RPMI7951 (cell line): Measurements from ENCODE around the gene FLRT2. TPM values are rescaled to one million over a fixed set of nuclear protein-coding genes. Genes with fewer than 3 reads are reported as not detected.

Experiments
- DNase-seq: peaks from one replicate; pipeline ENCODE4 v3.0.0-alpha.2; 2012; ENCODE audit warnings: low read depth
- total RNA-seq: library from RNA; depleted of rRNA; stranded (reverse); fragments of >200 nt; shearing (Covaris generic); gene quantifications from 2 replicates; pipeline ENCODE4 v1.2.3, GENCODE V29; 2014

Gene FLRT2
- total RNA-seq, 1 experiment from 2014 or later, result 5.2 TPM

DNA sequence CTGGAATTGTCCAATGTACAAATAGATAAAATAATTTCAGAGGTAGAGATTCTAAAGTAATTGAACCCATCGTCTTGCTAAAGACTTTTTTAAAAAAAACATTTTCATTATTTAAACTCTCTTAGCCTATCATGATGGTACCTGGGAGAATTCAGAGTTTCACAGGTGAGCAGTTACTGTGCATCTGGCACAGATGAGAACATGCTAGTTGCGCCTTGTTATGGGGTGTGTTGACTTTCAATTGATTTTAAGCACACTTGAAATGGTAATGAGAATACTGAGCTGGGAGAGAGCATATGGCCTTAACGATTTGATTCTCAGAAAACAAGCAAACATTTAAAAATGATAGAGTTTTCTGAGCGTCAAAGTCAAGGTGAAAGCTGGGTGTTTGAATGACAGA lies 66.6 kb downstream of the FLRT2 start:
- DNase-seq, result no peak

DNA sequence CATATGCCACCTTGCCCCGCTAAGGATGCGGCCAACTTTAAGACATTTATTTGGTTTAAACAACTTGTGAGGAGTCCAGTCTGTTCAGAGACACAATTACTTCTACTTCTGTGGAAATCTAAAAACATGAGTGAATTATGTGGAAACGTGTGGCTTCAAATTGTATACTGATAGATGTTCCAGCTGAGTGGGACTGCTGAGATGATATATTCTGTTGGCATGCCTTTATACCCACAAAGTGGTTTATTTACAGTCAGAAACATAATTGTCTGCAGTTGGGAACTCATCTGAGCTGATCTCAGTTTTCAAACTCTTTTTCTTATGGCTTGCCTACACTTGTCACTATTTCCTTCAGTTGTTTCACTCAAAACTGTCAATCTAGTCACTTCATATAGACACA lies 67.8 kb downstream of the FLRT2 start:
- no peak for DNase-seq

DNA sequence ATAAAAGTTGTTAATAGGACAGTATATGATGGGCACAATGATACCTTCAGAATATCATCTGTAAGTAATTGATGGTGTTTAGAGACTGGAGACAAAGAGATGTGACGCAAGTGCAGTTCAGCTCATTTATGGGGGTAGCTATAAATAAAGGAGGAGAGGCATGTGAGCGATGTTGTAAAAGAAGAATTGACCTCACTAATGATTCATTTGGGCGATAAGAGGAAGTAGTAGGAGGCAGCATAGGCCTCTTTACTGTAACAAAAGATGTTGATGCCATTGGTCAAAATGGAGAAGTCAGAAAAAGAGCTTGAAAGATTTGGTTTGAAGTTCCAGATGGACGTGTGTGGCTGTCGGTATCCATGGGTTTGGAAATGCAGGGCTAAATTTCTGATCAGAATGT lies 70.0 kb downstream of the FLRT2 start:
- DNase-seq, result no peak

DNA sequence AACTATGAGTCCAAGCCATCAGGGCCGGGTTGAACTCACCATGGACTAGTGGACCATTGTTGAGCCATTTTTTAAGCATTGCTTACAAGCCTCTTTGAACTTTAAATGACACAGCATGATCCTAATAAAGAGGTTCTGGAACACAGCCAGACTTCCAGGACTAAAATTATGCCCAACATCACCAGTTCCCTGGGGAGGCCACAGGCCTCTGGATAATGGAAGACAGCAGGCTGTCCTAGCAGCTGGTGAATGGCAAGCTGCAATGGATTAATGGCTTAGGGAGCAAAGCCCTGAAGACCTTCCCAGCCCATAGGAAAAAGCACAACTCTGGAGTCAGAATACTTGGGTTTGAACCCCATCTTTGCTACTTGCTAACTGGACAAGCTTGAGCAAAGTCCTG lies 71.3 kb downstream of the FLRT2 start:
- peak; percentile 30 for DNase-seq

DNA sequence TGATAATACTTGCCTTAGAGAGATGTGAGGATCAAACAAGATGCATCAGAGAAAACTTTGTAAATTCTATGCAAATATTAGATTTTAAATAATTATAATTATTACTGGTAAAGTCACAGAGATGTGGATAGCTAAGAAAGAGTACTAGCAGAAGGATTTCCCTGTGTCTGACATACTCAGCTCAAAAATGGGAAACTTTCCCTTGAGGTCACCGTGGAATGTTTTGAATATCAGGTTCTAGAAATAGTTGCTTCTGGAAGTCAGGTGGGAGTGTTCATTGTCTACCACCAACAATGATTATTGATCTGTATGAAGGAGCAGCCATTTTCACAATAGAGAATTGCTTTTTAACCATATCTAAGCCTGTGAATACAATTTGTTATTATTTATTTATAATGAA lies 71.7 kb downstream of the FLRT2 start:
- DNase-seq, result no peak

DNA sequence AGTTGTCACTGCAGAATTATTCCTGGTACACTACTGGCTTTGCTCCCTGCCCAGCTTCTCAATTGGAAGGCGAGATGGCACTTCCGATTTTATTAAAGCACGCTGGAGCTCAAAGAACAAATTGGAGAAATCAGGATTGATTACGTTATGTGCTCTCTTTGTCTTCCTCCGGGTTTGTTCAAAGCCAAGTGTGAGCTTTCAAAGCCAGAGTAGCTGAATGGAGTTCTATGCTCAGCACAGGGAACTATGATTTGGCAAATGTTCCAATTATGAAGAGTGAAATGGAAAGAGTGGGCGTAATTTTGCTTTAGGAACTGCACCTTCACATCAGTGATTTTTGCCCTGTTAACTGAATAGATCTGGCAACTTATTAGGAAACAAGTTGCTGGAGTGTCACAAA lies 72.4 kb downstream of the FLRT2 start:
- no peak for DNase-seq

DNA sequence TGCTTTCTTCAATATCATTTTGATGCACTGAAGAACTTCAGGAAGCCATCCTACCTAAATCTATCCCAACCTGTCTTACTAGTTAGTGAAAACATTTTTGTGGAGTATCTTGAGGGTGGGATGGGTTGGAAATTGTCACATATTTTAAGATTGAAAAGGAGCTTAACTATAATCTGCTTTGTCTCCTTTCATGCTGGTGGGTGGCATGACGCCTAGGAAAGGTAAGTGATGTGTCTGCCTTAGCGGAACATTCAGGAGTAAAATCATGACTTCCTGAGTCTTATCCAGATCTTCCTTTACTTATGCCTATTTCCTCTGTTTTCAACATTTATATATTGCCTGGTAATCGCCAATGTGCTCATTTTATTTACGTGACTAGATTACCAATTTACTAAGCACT lies 74.1 kb downstream of the FLRT2 start:
- DNase-seq, result no peak

DNA sequence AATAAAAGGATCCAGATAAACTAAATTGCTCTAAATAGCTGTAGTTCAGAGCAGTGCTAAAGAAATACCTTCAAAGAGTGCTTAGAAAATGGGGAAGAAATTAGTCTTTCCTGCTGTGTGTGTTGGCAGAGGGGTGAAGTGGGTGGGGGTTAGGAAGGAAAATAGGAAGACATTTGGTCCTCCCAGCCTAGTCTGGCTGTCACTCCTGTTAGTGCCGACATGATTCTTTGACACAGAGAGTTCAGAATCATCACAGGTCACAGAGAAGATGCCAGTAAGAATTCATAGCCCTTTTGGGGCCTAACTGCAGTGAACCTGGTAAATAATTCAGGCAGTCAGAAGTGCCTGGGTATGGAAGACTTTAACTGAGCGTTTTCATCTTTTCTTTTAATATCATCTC lies 74.8 kb downstream of the FLRT2 start:
- DNase-seq, result no peak

DNA sequence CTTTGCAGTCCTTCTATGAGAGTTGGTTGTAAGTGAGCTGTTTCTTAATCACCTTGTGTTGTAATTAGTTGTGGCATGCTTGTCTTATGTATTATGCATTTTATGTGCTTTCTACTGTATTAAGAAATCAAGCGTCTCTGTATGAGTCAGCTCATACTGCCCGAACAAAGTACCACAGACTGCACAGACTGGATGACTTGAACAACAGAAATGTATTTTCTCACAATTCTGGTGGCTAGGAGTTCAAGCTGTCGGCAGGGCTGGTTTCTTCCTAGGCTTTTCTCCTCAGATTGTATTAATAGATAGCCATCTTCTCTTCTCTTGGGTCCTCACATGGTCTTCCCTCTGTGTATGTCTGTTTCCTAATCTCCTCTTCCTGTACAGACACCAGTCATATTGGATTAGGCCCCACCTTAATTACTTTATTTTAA lies 77.7 kb downstream of the FLRT2 start:
- peak; percentile 57 for DNase-seq

DNA sequence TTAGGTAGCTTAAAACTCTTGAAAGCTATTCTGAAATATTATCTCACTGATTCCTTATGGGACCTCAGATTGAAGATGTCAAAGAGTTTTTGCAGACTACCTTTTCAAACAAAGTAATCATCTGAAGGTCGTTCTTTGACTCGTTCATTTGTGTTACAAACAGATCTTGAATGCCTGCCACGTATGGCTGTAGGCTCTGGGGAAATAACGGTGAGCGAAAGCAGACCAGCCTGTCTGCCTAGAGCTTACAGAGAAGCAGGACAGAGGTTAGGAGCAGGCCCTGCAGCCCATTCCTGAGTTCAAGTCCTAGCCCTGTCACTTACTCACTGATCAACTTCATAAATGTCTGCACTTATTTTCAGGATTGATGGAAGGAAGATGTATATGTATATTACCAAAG lies 83.6 kb downstream of the FLRT2 start:
- no peak for DNase-seq

DNA sequence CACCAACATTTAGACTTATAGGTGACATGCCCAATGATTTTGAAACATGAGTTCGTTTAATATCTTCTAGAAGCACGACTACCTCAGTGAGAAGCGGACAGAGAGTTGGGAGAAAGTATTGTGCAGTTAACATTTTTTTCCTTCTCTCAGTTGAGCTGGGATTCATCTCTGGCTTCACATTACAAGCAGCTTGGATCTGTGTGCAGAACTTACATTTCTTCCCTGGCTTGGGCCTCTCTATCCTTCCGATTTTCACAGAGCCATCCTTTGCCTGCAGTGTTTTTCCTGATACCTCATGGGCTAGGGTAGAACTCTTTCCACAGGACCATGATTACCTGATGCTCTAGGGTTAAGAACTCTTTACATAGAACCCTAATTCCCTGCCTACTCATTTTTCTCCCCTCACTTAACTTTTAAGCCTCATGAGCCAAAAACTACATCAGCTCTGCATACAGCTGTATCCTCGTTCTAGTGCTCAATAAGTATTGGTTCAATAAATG lies 86.5 kb downstream of the FLRT2 start:
- DNase-seq, result no peak

DNA sequence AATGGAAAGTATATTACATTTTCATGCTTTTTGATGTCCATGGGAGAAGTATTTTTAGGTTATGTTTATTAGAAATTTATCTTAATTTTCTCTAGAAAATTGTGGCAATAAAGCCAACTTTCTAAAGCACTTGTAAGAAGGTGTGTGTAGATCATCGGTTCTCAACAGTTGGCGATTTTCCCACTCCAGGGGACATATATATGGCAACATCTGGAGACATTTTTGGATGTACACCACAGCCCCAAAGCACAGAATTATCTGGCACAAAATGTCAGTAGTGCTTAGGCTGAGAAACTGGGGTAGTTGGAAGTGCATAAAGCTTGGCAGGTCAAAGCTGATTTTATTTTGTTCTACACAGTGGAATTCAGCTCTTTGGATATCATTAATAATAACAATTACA lies 86.9 kb downstream of the FLRT2 start:
- DNase-seq, result no peak

DNA sequence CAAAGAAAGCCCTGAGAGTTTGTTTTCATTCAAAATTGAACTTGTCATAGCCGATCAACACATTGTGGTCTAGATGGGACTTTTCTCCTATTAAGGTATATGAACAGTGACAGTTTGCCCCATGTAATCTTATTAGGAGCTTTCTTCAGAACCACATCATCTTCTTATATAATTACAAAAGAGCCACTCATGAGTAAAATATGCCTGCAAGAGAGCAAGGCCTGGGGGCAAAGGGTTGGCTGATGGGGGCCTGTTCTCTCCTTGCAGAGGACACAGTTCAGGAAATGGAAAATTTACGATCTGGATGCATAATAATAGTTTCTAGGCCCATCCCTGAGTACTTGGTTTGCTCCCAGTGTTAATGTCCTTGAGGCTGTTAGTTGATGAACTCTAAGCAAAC lies 87.8 kb downstream of the FLRT2 start:
- peak; percentile 60 for DNase-seq

DNA sequence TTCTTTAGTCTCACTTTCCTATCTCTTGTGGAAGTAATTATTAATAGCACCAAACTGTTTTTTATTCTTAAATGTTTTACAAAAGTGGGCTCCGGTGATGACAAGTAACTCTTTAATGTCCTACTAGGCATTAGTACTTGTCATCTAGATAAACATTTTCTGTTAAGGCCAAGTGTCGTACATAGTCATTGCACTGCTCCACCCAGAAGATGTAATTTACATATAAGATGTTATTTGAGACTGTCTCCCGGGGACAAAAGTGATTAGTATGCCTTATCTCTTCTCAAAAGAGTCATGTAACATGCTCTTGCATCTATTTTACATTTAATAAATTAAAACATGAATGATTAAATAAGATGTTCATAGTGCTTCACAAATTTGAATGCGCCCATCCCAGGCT lies 88.4 kb downstream of the FLRT2 start:
- DNase-seq, result no peak

DNA sequence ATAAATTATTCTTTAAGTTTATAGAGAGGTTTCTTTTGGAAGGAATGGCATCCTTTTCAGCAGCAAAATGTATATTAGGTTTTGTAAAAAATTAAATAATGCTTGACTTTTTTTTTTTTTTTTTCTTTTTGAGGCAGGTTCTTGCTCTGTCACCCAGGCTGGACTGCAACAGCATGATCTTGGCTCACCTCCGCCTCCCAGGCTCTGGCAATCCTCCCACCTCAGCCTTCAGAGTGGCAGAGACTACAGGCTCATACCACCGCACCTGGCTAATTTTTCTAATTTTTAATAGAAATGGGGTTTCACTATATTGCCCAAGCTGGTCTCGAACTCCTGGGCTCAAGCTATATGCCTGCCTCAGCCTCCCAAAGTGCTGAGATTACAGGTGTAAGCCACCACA lies 89.0 kb downstream of the FLRT2 start:
- no peak for DNase-seq

DNA sequence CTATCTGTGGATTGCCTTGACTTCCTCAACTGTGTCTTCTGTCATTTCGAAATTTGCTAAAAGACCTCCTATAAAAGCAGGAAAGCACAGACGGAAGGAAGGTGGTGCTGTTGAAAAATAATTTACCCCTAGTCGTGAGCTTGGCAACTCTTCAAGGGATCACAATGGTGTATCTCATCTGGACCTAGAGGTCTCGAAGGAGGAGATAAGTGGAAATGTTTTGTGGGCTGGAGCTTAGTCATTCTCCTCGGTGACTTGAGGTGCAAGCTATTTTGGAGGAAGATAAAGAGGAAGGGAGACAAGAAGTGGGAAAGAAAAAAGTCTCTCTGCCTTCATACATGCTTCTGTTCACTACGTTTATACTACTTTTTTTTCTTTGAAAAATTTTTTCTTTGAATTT lies 89.9 kb downstream of the FLRT2 start:
- no peak for DNase-seq

DNA sequence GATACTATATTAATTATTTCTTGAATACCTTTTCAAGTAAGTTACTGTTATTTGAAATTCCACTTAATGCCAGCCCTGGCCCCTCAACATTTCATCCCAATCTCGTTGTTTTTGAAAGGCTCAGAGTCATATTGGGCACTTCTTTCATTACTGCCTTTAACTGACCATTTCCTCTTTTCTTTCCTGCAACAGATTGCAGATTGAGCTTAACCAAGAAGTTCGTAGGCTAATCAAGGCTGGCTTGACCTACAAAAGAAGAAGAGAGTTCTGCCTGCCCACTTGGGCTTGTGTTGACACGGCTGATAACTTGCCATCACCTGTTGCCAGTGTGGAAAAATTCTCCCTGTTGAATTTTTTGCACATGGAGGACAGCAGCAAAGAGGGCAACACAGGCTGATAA lies 91.0 kb downstream of the FLRT2 start:
- DNase-seq, result no peak

DNA sequence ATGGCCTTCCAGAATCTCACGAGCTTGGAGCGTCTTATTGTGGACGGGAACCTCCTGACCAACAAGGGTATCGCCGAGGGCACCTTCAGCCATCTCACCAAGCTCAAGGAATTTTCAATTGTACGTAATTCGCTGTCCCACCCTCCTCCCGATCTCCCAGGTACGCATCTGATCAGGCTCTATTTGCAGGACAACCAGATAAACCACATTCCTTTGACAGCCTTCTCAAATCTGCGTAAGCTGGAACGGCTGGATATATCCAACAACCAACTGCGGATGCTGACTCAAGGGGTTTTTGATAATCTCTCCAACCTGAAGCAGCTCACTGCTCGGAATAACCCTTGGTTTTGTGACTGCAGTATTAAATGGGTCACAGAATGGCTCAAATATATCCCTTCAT lies 92.2 kb downstream of the FLRT2 start:
- DNase-seq, result no peak

DNA sequence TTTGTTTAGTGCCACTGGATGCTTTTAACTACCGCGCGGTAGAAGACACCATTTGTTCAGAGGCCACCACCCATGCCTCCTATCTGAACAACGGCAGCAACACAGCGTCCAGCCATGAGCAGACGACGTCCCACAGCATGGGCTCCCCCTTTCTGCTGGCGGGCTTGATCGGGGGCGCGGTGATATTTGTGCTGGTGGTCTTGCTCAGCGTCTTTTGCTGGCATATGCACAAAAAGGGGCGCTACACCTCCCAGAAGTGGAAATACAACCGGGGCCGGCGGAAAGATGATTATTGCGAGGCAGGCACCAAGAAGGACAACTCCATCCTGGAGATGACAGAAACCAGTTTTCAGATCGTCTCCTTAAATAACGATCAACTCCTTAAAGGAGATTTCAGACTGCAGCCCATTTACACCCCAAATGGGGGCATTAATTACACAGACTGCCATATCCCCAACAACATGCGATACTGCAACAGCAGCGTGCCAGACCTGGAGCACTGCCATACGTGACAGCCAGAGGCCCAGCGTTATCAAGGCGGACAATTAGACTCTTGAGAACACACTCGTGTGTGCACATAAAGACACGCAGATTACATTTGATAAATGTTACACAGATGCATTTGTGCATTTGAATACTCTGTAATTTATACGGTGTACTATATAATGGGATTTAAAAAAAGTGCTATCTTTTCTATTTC lies 93.2 kb downstream of the FLRT2 start:
- DNase-seq, result no peak

DNA sequence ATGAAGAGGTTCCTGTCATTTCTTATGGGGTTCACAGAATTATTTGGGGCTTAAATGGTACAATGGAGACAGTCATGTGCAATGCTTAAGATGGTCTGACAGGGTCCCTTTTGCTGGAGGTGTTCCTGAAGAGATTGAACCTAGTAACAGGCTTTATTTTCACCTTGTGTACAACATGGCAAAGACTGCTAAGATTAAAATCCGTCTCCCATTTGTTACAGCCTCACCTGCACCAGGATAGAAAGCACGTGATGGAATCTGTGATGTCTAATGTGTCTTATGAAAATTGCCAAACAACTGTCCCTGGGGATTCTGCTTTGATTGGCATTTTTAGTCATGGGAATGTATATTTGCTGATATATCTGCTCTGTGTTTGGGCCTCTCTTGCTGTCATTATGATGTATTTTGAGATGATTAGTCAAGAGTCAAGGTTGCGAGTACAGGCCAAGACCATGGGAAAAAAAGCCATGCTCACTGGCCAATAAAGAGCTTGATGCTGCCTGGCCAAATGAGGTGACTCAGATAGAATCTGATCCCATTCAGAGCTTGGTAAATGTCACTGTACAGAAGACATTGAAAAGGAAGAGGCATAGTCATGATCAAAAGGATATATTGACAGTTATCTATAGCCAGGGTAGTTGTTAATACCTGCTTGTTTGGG lies 96.1 kb downstream of the FLRT2 start:
- DNase-seq, result no peak

DNA sequence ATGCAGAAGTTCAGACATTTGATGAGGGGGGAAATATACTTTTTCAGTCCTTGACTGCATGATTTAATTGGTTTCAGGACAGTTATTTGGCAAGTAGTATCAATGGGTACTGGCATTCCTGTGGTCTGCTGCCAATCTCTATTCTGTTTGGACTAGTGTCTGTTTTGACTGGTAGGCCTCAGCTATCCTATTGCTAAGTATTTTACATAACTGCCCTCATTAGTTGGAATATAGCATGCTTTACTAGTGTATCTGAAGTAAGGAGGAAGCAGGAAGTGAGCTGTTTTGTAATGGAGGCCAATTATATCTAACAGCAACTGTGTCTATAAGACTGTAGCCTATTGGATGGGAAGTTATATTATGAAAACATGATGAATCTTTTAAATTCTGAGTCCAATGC lies 104.3 kb downstream of the FLRT2 start:
- DNase-seq, result peak; percentile 2

DNA sequence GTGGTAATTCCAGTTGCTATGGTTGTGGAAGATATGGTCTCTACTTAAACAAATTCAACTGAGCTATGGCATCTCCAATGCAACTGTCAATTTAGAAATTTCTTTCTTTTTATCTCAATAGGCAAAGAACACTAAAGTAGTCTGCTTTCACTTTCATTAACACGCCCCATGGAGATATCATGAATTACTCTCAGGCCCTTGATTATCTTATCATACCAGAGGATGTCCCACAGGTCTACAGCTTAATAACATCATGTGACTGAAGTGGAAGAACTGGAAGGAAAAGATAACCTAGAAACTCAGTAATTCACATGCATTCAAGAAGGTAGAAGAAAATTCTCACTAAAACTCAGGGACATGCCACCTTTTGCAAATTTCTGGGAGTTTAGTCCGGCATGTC lies 114.3 kb downstream of the FLRT2 start:
- DNase-seq, result no peak

DNA sequence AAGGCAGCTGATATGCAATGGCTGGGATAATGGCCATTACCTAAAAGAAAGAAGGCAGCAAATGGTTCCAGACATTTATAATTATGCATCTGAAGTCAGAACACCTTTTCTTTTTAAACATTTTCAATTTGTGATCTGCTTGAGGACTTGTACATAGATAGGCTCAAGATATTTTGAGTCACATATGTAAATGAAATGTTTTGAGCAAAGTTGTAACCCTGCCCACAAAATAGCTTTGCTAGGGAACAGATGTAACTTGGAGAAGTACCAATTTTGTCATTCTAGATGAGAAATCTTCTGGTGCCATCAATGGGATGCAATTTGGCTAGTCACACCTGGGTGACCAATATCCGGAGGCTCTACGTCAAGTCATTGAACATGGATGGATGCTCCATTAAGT lies 123.1 kb downstream of the FLRT2 start:
- DNase-seq, result no peak
